ENCODE results near the gene MT1F. TPM values are rescaled to one million over a fixed set of nuclear protein-coding genes. Genes with fewer than 3 reads are reported as not detected.
A peak's percentile ranks its signal among the peaks of the same experiment; 100 is the strongest.
"Not testable (repeated sequence)": the region's sequence is repeated elsewhere in the genome, so short reads cannot be mapped to it uniquely, and the experiment has no call there.

Gene MT1F
- polyA plus RNA-seq, 5 donors = 4.7 to 11.0 (median 5.7) TPM

DNA sequence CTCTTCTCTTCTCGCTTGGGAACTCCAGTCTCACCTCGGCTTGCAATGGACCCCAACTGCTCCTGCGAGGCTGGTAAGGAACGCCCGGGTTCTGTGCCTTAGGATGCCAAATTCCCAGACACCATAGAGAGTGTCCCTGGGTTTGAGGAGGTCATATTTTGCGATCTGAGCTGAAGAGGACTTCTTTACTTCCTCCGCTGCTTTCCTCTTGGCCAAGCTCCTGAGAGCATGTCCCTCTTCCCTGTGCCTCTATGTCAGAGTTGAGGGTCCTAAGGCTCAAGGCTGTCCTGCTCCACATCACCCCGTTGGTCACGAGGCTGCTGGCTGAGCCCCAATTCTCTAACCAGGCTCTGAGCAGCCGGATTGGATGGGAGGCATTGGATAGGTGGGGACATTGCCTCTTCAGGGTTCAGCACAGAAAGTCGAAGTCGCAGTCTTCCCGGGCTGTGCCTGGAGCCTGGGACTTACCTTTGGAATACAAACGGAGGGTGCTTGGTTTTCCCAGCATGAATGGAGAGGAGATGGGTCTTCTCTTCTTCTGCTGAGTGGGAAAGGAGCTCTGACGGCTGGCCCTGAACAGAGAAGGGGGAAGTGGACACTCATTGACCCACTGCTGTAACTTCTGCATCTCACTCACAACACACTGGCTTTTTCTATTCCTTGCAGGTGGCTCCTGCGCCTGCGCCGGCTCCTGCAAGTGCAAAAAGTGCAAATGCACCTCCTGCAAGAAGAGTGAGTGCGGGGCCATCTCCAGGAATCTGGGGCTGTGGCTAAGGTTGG is 12.3 kb downstream of the MT1F start:
- DNase-seq = no peak

DNA sequence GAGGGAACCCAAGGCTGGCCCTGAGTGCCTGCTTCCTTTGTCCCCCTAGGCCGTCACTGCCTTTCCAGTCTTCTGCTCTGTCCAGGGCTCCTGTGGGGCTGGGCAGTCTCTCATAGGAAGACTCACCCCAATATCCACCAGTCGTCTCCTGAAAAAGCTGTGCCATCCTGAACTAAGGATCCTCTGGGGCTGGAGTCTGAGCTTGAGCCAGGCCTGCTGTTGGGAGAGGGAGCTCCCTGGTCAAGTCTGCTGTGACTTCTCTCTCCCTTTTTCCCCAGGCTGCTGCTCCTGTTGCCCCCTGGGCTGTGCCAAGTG is 12.8 kb downstream of the MT1F start:
- no peak for DNase-seq

DNA sequence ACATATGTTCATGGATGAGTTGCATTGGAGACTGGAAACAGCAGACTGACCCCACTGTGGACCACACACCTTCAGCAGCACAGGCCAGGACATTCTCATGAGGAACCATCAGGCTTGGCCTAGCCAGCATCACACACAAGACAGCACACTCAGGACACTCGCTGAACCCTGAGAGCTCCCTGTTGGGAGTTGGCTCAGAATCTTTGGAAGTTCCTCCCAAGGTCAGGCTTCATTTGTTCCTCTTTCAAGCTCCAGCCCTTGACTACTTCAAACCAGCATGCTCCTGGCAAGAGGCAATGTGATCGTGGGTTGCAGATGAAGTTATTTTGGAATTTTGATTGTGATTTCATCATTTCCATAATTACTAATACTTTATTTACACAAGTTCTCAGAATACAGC is 13.9 kb downstream of the MT1F start:
- DNase-seq = not testable (repeated sequence)

DNA sequence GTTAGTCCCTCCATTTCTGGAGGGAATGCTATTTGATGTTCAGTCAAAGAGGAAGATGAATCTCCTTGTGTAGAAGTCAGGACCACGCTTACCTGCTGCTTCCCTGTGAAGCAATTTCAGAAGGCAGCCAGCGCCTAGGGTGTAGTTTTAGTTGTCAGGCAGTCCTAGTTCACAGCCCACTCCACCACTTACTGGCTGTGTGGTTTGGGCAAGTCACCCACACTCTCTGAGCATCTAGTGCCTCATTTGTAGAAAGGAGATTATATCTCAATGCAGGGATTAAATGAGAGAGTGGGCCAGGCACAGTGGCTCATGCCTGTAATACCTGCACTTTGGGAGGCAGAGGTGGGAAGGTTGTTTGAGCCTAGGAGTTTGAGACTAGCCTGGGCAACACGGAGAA is 14.4 kb downstream of the MT1F start:
- DNase-seq = not testable (repeated sequence)

DNA sequence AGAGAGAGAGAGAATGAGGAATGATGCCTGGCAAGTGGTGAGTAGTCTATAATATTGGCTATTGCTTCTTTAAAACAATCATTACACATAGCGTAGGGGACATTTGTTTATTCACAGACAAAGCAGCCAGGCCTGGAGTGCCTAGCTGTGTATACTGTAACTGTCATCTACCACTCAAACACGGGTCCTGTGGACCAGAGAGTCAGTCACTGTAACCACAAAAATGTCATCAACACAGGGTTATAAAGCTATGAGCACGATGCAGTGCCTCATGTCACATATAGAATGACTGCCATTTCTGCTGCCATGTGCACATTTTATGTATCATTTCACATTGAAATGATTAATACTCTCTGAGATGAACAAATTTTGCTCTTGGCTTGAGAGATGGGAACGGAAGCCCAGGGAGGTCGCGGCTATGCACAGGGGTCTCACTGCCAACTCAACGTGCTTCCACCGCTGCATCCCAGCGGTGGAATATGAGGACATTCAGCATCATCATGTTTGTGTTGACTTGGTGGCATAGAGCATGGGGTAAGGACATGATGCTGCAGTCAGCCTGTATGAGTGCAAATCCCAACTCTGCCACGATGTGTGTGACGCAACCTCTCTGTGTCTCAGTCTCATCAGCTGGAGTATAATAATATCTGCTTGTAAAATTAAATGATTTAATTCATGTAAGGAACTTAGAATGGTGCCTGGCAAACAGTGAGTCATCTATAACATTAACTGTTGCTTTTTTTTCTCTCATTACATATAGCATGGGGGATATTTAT is 15.2 kb downstream of the MT1F start:
- DNase-seq = no peak

DNA sequence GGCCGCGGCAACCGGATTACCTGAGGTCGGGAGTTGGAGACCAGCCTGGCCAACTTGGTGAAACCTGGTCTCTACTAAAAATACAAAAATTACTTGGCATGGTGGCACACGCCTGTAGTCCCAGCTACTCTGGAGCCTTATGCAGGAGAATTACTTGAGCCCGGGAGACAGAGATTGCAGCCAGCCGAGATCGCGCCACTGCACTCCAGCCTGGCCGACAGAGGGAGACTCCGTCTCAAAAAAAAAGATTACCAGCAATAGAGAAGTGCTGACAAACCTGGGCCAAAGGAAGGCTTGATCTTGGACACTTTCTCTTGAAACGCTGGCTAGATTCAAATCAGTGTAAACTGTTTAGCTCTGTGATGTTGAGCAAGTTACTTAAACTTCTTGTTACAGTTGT is 16.2 kb downstream of the MT1F start:
- no peak for DNase-seq

DNA sequence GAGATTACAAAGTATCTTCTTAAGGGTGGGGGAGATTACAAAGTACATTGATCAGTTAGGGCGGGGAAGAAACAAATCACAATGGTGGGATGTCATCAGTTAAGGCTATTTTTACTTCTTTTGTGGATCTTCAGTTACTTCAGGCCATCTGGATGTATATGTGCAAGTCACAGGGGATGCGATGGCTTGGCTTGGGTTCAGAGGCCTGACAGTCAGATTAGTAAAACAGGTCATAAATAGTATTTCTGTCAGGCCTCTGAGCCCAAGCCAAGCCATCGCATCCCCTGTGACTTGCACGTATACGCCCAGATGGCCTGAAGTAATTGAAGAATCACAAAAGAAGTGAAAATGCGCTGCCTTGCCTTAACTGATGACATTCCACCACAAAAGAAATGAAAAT is 16.8 kb downstream of the MT1F start:
- not testable (repeated sequence) for DNase-seq

DNA sequence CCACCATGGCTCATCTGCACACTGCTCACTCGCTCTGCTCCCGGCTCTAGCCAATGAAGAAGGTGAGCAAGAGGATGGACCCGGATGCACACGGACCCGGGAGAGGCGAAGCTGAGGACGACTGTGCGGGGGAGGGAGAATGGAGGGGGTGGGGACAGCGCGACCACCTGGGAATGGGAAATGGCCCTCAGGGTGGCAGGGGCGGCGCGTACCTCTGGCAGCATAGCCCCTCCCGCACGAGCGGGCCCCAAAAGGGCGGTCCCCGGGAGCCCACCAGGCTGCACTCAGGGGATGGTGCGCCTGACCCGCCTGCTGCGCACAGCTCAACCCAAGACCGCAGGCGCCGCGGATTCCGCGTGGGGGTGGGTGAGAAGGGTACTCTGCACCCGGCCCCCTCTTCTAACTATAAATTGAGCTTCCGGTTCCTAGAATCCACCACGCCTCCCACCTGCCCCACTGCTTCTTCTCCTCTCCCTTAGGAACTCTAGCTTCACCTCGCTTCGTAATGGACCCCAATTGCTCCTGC is 18.0 kb downstream of the MT1F start:
- no peak for DNase-seq

DNA sequence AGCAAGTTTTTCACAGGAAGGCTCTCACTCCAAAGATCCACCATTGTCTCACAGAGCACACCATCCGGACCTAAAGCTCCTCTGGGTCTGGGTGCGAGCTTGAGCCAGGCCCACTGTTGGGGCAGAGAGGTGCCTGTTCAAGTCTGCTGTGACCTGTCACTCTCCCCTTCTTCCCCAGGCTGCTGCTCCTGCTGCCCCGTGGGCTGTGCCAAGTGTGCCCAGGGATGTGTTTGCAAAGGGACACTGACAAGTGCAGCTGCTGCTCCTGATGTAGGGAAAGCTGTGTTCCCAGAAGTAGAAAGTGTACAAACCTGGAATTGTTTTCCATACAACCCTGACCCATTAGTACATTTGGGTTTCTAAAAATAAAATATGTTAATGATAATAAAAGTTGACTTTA is 19.7 kb downstream of the MT1F start:
- DNase-seq = no peak

DNA sequence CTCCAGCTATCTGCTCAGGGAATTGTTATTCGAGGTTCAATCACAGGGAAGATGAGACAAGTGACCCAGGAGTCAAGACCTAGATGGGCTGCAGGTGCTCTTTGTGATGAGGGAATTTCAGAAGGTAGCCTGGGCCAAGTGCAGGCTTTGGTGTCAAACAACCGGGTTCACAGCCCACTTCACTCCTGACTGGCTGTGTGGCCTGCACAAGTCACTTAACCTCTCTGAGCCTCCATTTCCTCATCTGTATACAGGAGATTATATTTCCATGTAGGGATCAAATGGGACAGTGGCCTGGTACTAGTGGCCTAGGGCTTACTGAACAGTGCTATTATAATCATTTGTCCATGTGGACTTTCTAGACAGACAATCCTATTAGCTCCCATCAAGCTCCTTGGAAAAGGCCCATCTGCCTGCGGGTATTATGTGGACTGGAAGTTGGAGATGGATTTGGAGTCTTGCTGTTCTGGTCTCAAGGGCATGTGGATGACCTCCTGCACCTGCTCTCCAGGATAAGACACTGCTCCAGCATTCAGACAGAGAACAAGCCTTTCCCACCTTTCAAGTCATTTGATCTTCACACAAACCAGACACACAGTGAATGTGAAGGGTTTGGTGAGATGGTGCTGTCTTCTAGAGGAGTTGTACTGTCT is 21.4 kb downstream of the MT1F start:
- DNase-seq = no peak

DNA sequence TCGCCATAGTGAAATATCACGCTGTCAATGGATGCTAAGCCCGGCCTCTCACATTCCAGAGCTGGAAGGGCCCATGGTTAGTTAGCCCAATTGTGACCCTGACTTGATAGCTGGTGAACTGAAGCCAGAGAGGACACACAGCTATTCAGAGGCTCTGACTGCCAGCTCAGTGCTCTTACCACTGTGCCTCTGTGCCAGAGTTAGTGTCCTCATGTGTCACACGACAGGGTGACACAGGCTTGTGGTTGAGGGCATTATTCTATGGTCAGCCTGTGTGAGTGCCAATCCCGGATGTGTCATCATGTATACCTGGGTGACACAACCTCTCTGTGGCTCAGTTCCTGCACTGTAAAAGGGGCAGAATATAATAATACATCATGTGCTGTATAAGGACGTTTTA is 22.1 kb downstream of the MT1F start:
- no peak for DNase-seq

DNA sequence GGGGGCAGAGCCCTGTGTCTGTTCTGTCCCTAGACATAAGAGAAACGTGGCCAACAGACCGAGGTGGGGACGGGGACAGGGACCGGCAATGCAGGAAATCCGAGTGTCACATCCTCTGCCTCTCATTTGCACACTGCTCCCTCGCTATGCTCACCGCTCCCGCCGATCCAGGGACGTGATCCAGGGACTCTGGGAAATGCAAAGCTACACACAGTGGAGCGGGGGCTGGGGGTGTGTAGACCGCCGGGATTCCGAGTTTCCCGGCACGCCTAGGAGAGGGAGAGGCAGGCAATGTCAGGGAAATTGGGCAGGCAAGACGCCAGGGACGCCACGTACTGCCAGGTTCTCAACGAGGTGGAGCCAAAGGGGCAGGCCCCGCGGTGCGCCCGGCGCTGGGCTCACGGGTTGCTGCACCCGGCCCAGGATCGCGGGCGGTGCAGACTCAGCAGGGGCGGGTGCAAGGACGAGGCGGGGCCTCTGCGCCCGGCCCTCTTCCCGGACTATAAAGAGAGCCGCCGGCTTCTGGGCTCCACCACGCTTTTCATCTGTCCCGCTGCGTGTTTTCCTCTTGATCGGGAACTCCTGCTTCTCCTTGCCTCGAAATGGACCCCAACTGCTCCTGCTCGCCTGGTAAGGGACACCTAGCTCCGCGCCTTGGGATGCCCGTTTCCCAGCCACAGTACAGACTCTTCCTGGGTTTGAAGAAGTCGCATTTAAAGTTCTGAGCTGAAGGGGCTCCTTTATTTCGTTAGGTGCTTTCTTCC is 24.4 kb downstream of the MT1F start, which contains the start of gene MT1X:
TSS of gene MT1X (plus strand) at position 532 of the 764 bp plus-strand sequence. CDS start at position 603, 71 bp downstream.
- DNase-seq = peak; percentile 83 to 85

DNA sequence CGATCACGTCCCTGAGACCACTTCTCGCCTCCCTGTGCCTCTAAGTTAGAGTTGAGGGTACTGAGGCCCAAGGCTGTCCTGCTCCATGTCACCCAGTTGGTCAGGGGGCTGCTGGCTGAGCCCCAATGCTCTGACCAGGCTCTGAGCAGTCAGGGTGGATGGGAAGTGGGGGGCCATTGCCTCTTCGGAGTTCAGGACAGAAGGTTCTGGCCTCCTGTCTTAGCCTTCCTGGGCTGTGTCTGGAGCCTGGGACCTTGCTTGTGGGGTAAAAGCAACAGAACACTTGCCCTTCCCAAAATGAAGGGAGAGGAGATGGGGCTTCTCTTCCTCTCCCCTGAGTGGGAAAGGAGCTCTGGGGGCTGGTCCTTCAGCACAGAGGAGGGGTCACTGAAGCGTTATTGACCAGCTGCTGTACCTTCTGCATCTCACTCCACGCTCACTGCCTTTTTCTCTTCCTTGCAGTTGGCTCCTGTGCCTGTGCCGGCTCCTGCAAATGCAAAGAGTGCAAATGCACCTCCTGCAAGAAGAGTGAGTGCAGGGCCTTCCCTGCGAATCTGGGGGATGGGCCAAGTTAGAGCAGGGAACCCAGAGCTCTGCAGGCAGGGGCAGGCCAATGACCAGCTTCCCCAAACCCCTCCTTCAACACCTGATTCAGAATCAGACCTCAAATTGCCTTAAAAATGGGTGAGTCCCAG is 25.1 kb downstream of the MT1F start:
- no peak for DNase-seq

DNA sequence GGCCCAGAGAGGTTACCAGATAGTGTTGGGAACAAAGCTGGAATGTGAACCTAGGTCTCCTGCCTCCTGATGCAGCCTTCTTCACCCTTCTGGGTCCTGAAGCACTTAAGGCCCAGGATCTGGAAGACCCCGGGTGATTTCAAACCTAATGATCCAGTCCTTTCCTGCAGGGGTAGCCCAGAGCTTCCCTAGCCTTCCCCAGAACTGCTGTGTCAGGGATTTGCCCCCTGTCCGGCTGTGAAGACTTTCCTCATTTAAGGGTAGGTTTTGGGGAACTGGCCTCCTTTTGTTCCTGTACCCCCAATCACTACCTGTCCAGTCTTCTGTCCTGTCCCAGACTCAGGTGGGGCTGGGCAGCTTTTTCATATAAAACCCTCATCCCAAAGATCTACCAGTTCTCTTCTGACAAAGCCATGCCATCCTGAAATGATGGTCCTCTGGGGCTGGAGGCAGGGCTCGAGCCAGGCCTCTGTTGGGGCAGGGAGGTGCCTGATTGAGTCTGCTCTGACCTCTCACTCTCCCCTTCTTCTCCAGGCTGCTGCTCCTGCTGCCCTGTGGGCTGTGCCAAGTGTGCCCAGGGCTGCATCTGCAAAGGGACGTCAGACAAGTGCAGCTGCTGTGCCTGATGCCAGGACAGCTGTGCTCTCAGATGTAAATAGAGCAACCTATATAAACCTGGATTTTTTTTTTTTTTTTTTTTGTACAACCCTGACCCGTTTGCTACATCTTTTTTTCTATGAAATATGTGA is 25.8 kb downstream of the MT1F start:
- no peak for DNase-seq

DNA sequence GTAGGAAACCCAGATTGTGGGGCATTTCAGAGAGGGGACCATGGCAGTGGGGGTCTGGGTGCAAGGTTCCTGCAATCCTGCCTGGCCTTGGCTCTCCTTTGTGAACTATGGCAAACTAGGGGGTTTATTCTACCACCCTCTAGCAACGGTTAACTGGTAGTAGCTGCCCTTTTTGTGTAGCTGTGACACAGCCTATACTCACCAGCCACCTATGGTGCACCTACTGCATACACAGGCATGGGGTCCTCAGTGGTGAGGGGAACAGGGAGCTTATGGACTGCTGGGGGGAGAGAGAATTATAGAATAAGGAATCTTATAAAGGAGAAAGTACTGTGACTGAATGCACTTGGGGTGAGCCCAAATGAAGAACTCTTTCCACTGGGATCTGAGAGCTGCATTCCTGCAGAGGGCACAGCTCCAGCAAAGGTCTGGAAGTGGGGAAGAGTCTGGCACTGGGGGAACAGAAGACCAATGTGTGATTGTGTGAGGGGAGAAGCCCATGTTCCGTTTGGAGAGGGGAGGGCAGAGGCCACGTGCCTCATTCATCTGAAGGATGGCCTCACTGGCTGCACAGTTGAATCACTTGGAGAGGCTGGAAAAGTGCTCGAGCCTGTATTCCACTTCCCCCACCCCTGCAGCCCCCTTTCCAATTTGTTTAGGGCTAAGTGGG is 26.6 kb downstream of the MT1F start:
- DNase-seq = no peak

DNA sequence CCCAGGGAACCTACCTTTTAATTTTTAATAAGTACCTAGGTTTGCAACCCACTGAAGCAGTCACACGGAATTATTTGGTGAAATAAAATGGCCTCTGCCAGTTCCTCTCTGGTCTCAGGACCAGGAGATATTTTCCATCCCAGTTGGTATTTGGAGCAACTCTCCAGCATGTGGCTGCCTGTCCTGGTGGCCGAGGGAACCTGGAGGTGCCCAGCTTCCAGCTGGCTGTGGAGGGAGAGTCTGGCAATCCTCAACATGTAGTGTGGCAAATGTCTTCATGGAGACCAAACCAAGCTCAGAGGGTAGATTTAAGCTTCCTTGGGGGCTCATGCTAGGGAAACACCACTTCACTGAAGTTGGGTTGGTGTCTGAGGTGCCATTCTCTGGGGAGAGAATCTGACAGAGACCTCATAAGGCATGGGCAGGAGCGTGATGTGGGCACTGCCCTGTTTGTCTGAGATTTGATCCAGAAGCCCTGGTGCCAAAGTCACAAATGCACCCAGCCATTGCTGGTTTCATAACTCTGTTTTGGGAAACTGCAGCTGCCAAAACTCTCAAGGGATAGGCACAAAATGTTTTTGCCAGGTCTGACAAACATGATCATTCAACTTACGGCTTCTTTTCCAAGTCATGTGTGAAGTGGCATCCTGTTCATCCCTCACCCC is 27.3 kb downstream of the MT1F start:
- DNase-seq = no peak

DNA sequence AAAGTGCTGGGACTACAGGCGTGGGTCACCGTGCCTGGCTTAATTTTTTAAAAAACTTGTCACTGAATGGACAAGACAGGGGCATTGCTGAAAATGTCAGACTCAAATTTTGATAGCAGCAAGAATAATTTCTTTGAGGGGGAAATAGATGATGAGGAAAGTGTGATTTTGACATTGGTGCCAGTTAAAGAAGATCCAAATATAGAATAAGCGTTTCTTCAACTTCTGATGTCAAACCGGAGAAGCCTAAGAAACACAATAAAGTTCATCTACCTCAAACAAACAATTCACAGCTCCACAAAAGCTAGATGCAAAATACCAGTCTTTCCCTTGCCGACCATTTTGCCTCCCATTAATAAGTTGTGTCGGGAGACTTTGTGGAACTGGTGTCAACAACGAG is 29.0 kb downstream of the MT1F start:
- no peak for DNase-seq

DNA sequence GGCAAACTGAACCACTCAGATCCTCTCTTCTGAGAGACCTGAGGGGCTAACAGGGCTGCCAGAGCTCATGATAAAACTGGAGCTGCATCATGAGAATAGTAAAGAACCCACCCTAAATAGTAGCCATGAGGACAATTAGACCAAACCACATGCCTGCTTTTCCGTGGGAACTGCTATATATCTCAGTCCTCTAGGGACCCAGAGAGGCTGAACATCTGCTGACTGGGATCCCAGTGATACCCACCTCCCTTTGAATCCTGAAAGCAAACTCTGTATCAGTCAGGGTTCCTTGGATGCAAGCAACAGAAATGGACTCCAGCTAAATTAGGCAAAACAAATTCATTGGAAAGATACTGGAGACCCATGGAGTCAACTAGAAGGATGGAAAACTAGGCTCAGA is 31.0 kb downstream of the MT1F start:
- DNase-seq = no peak

DNA sequence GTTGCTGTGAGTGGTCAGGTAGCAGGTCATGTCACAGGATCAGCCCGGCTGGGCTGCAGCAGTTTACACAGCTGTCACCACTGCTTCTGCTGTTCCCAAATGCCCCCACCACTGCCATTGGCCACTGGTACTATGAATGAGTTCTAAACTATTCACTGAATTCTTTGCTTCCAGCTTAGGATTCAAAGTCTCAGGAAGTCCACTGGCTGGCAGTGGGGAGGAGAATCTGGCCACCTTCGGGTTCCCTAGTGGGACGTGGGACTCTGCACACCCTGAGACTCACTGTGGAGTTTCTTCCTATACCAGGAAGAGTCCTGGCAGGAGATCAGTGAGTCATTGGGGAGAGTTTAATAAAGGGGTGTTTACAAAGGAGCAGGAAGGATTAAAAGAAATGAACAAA is 31.4 kb downstream of the MT1F start:
- DNase-seq = no peak
